ENCODE measurements around the gene BCOR.

Gene BCOR

DNA sequence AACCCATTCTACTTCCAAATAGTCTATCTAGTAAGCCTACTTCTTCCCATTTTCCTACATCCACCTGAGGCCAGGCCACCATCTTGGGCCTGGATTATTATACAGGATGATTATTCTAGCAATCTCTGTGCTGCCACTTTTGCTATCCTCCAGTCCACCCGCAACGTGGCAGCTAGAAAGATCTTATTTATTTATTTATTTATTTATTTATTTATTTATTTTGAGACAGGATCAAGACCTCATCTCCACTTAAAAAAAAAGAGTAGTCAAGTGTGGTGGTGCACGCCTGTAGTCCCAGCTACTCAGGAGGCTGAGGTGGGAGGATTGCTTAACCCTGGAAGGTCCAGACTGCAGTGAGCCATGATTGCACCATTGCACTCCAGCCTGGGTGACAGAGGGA lies 15.2 kb upstream of the BCOR start:
- Histone ChIP-seq H3K9ac (ENCODE audit: low read length) (no peak overlapping the region), H3K27ac (ENCODE audit: low read depth, low read length) (no peak overlapping the region), H3K36me3 (ENCODE audit: control insufficient read depth, insufficient read depth, low read length) (no peaks in the 10 kb centered on the region), H3K4me3 (ENCODE audit: low read depth, low read length) (no peak overlapping the region), H3K27me3 (ENCODE audit: control insufficient read depth, insufficient read depth, low read length) (peaks cover 11% of the 10 kb centered on the region), H3K9me3 (ENCODE audit: control insufficient read depth, insufficient read depth, low read depth, low read length) (no peaks in the 10 kb centered on the region; the same call in 1 of the 2 replicates), H3K4me1 (ENCODE audit: control insufficient read depth, insufficient read depth, low read length) (peaks cover 4% of the 10 kb centered on the region; the same call in 1 of the 2 replicates)

DNA sequence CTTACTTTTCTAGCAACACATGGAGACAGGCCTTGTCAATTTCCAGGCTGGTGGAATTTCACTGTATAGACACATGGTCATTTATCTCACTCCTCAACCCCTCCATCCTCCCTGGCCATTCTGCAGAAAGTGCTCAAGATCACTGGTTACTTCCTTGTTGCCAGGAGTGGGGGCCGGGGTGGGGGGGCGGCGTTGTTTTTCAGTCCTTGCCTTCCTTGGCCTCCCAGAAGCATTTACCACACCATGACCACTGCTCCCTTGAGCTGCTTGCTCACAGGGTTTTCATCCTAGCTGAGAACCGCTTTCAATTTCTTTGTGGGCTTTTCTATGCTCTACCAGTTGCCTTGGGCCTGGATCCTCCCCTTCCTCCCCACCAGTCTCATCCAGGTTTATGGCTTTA lies 14.1 kb upstream of the BCOR start:
- no peak overlapping the region for H3K9ac ChIP-seq (ENCODE audit: low read length)
- H3K9me3 ChIP-seq (ENCODE audit: control insufficient read depth, insufficient read depth, low read depth, low read length): no peaks in the 10 kb centered on the region; the same call in 1 of the 2 replicates
- peaks cover 16% of the 10 kb centered on the region for H3K27me3 ChIP-seq (ENCODE audit: control insufficient read depth, insufficient read depth, low read length)
- H3K4me1 ChIP-seq (ENCODE audit: control insufficient read depth, insufficient read depth, low read length): peaks cover 4% of the 10 kb centered on the region; the same call in 1 of the 2 replicates
- H3K27ac ChIP-seq (ENCODE audit: low read depth, low read length): no peak overlapping the region
- no peak overlapping the region for H3K4me3 ChIP-seq (ENCODE audit: low read depth, low read length)
- H3K36me3 ChIP-seq (ENCODE audit: control insufficient read depth, insufficient read depth, low read length): no peaks in the 10 kb centered on the region

DNA sequence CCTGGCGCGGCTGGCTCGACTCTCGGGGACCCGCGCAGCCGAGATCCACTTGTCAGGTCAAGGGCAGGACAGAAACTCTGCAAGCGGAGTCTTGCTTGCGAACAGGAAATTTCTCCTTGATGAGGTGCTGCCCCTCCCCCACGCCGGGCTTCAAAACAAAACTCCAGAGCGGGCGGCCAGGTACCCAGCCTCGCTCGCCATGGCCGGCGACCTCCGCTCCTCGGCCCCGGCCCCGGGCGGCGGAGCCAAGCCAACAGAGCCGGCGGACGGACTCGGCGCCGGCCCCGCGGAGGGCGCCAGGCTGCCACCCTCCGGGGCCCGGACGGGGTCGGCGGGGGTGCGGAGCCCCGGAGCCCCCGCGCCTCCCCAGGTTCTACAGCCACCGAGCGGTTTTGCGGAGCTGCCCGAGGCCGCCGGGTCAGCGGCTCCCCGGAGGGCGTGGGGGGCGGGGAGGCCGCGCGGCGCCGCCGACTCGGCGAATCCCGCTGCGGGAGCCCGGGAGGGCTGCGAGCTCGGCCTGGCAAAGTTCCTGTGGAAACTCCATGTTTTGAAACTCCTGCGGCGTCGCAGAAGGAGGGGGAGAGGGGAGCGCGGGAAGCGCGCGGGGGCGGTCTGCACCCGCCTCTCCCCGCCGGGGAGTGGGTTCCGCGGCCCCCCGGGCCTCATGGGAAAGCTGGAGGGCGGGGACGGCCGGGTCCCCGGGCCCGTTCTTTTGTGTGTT lies 11.7 kb upstream of the BCOR start:
- H3K9me3 ChIP-seq (ENCODE audit: control insufficient read depth, insufficient read depth, low read depth, low read length): no peaks in the 10 kb centered on the region; the same call in 1 of the 2 replicates
- H3K36me3 ChIP-seq (ENCODE audit: control insufficient read depth, insufficient read depth, low read length): no peaks in the 10 kb centered on the region
- H3K4me3 ChIP-seq (ENCODE audit: low read depth, low read length): peak overlapping the region; percentile 58
- H3K27ac ChIP-seq (ENCODE audit: low read depth, low read length): peak overlapping the region; percentile 74; the same call in 1 of the 2 replicates
- peak overlapping the region; percentile 94 for H3K9ac ChIP-seq (ENCODE audit: low read length)
- peaks cover 6% of the 10 kb centered on the region; the same call in 1 of the 2 replicates for H3K4me1 ChIP-seq (ENCODE audit: control insufficient read depth, insufficient read depth, low read length)
- peaks cover 29% of the 10 kb centered on the region for H3K27me3 ChIP-seq (ENCODE audit: control insufficient read depth, insufficient read depth, low read length)

DNA sequence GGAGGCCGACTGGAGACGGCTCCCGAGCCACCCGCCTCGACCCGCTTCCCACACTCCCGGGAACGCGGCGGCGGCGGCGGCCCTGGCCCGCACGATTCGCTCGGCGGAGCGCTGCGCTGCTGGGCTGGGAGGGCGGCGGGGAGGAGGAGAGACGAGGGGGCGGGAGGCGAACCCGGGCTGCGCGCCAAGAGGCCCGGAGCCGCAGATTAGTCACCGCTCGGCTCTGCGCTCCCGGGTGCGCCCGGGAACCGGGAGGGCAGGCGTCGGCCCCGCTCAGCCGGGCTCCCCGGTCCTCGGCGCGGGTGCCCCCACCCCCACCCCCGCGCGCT lies 11.2 kb upstream of the BCOR start:
- peaks cover 34% of the 10 kb centered on the region for H3K27me3 ChIP-seq (ENCODE audit: control insufficient read depth, insufficient read depth, low read length)
- H3K4me3 ChIP-seq (ENCODE audit: low read depth, low read length): peak overlapping the region; percentile 58
- H3K36me3 ChIP-seq (ENCODE audit: control insufficient read depth, insufficient read depth, low read length): no peaks in the 10 kb centered on the region
- peak overlapping the region; percentile 94 for H3K9ac ChIP-seq (ENCODE audit: low read length)
- H3K4me1 ChIP-seq (ENCODE audit: control insufficient read depth, insufficient read depth, low read length): peaks cover 9% of the 10 kb centered on the region; the same call in 1 of the 2 replicates
- peak overlapping the region; percentile 74; the same call in 1 of the 2 replicates for H3K27ac ChIP-seq (ENCODE audit: low read depth, low read length)
- no peaks in the 10 kb centered on the region; the same call in 1 of the 2 replicates for H3K9me3 ChIP-seq (ENCODE audit: control insufficient read depth, insufficient read depth, low read depth, low read length)

DNA sequence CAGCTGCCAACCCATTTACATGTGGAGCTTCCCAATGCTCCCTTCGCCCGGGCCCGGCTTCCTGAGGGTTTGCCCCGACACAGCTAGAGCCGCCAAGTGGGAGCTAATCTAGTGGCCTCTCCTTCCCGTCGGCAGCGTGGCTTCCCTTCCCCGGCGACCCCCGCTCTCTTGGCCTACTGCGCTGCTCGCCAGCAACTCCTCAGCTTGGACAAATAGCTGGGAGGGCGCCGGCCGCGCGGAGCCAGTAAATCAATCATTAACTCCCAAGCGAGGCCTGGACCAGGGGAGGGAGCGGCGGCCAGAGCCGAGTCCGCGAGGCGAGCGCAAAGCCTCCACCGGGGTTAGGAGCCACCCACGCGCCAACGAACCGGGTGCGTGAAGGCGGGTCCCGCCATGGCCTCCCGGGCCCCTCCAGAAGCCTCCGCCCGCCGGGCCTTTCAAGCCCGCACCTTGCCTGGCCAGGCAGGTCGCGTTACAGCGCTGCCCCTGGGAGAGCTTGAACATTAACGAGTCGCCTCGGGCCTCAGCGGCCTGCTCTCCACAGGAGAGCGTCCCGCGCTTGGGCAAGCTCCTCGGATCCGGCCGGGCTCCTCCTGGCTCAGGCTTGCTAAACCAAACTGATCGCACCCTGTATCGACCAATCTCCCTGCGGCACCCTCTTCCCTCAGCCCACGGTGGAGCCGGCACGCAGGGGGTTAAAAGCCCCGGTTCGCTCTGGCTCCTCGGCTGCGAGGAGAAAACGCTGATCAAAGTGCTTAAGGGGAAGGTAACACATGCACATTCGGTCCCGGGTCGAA lies 10.6 kb upstream of the BCOR start:
- peak overlapping the region; percentile 58 for H3K4me3 ChIP-seq (ENCODE audit: low read depth, low read length)
- no peaks in the 10 kb centered on the region; the same call in 1 of the 2 replicates for H3K9me3 ChIP-seq (ENCODE audit: control insufficient read depth, insufficient read depth, low read depth, low read length)
- H3K9ac ChIP-seq (ENCODE audit: low read length): peak overlapping the region; percentile 94
- H3K36me3 ChIP-seq (ENCODE audit: control insufficient read depth, insufficient read depth, low read length): no peaks in the 10 kb centered on the region
- peak overlapping the region; percentile 74; the same call in 1 of the 2 replicates for H3K27ac ChIP-seq (ENCODE audit: low read depth, low read length)
- H3K4me1 ChIP-seq (ENCODE audit: control insufficient read depth, insufficient read depth, low read length): peaks cover 14% of the 10 kb centered on the region; the same call in 1 of the 2 replicates
- peaks cover 40% of the 10 kb centered on the region for H3K27me3 ChIP-seq (ENCODE audit: control insufficient read depth, insufficient read depth, low read length)

DNA sequence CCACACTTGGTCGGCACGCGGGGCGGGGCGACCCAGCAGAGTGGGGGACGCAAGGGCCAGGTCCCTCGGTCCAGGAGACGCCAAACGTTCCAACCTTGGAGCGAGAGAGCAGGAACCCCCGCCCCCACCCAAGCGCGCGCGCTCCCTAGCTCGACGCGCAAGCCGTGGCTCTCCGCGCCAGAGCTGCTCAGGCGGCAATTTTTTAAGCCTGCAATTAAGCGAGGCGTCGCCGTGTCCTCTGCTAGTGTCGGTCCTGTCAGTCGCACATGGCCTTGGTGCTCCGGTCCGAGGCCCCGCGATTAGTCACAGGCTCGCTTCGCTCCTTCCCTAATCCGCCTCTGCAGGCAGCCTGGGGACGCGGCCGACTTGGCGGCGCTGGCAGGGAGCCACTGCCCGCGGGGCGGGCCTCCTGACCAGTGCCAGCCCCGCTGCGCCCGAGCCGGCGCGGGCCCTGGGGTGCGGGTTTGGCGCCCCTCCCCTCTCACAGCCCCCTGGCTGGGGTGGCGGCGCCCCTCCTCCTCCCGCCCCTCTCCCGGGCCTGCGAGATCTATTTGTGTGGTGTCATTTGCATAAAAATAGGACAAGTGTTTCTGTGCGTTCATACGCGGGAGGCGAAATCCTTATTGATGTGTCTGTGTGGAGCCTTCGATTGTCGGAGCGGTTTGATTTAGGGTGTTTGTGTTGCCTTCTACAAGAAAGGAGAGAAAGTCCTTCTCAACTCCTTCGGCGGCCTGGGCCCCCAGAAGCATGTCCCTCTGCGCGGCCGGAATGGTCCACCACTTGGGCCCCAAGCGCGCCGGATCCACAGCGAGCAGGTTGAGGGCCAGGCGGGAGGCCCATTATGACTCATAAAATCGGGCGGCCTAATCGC lies 9.8 kb upstream of the BCOR start:
- no peaks in the 10 kb centered on the region for H3K36me3 ChIP-seq (ENCODE audit: control insufficient read depth, insufficient read depth, low read length)
- no peak overlapping the region; the same call in 1 of the 2 replicates for H3K27ac ChIP-seq (ENCODE audit: low read depth, low read length)
- peaks cover 22% of the 10 kb centered on the region for H3K4me1 ChIP-seq (ENCODE audit: control insufficient read depth, insufficient read depth, low read length)
- no peaks in the 10 kb centered on the region; the same call in 1 of the 2 replicates for H3K9me3 ChIP-seq (ENCODE audit: control insufficient read depth, insufficient read depth, low read depth, low read length)
- peak overlapping the region; percentile 94 for H3K9ac ChIP-seq (ENCODE audit: low read length)
- peaks cover 48% of the 10 kb centered on the region for H3K27me3 ChIP-seq (ENCODE audit: control insufficient read depth, insufficient read depth, low read length)
- peak overlapping the region; percentile 58 for H3K4me3 ChIP-seq (ENCODE audit: low read depth, low read length)

DNA sequence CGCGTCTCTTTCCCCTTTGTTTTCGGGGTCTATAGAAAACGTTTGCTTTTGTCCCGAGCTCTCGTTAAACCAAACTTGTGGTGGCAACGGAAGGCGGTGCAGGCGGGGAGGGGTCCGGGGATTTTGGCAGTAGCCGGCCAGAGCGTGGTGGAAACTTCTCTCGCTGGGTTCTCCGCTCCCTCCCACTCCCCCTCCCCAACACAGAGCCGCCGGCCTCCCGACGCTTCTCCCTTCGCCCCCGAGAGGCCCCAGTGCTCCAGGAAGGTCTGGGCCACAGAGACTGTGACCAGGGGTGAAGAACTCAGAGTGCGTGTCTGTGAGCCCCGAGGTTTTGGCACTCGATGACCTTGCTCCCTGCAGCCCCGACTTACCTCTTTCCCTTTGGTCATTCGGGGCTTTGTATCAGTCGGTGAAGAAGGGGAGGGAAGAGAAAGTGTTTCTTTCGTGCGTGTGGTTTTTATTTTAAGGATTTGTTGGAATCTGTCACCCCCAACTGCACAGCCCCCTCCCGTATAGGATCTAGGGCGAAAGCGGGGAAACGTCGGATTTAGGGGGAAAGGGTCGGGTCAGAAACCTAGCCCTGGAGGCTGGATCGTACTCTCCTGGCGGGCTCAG lies 9.0 kb upstream of the BCOR start:
- H3K27ac ChIP-seq (ENCODE audit: low read depth, low read length): peak overlapping the region; percentile 47; the same call in 1 of the 2 replicates
- H3K4me1 ChIP-seq (ENCODE audit: control insufficient read depth, insufficient read depth, low read length): peaks cover 29% of the 10 kb centered on the region
- H3K36me3 ChIP-seq (ENCODE audit: control insufficient read depth, insufficient read depth, low read length): no peaks in the 10 kb centered on the region
- peak overlapping the region; percentile 58 for H3K4me3 ChIP-seq (ENCODE audit: low read depth, low read length)
- peak overlapping the region; percentile 94 for H3K9ac ChIP-seq (ENCODE audit: low read length)
- peaks cover 55% of the 10 kb centered on the region for H3K27me3 ChIP-seq (ENCODE audit: control insufficient read depth, insufficient read depth, low read length)
- no peaks in the 10 kb centered on the region; the same call in 1 of the 2 replicates for H3K9me3 ChIP-seq (ENCODE audit: control insufficient read depth, insufficient read depth, low read depth, low read length)

DNA sequence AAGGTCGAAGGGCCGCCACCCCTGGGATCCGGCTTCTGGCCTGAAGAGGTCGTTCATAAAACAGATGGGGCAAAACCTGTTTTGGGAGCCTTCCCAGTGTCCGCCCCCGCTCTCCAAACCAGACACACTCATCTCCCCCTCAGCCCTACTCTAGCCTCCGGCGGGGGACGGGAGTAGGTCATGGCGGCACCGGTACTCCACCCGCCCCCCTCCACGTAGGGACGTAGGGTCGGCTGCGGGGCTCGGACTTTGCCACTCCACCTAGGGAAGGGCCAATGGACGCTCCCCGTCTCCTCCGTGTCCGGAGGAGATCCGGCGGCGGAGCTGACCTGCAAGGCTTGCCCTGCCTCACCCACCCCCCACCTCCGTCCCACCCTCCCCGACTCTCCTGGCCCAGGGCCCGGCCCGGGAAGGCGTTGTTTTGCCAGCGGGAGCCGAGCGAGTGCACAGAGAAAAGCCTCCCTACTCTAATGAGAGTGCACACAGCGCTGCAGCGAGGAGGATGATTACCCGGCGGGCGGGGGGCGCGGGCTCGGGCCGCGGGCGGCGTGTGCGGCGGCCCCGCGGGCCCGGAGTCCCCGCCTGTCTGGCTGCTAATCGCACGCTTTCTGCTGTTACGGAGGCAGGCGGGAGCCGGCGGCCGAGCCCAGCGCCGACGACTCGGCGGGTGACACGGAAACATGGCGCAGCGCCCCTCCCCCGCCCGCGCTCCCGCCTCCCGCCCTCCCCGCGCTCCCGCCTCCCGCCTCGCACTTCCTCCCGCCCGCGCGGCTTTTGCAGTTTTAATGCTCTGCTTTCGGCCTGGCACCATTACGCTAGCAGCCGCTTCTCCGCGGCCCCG lies 8.3 kb upstream of the BCOR start:
- Histone ChIP-seq H3K9ac (ENCODE audit: low read length) (peak overlapping the region; percentile 94), H3K4me1 (ENCODE audit: control insufficient read depth, insufficient read depth, low read length) (peaks cover 37% of the 10 kb centered on the region), H3K36me3 (ENCODE audit: control insufficient read depth, insufficient read depth, low read length) (no peaks in the 10 kb centered on the region), H3K27me3 (ENCODE audit: control insufficient read depth, insufficient read depth, low read length) (peaks cover 55% of the 10 kb centered on the region), H3K27ac (ENCODE audit: low read depth, low read length) (peak overlapping the region; percentile 47; the same call in 1 of the 2 replicates), H3K9me3 (ENCODE audit: control insufficient read depth, insufficient read depth, low read depth, low read length) (no peaks in the 10 kb centered on the region; the same call in 1 of the 2 replicates), H3K4me3 (ENCODE audit: low read depth, low read length) (peak overlapping the region; percentile 58)

DNA sequence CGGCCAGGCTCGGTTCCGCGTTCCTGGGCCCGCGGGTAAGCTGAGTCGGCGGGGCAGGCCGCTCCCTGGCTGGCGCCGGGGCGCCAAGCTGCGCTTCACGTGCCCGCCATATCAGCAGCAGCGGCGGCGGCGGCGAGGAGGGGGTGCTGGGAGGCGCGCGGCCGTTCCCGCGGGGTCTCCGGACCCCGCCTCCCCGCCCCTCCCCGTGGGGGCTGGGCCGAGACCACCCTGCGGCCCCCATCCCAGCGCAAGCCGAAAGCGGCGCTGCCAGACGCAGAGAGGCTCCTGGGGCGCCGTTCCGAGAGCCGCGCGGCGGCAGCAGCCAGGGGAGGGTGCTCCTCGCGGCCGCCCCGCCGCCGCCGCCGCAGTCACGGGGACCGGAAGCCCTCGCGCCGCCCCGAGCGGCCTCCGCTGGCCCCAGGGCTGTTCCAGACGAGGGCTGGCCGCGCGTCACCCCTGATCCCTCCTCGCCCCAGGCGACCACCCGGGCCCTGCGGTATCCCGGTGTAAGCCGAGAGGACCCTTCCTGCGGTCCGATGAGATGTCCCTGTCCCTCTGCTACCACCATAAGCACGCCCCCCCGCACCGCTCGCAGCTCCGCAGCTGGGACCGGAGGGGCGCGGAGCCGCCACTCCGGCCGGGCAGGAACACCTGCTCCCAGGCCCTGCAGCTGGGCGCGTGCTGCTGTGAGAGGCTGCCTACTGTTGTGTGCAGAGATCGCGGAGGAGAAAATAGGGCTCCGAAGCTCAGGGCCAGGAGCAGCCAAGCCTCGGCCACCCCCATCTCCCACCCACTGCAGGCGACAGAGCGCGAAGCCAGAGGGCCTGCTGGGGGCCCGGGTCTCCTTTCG lies 7.5 kb upstream of the BCOR start:
- Histone ChIP-seq H3K9ac (ENCODE audit: low read length) (peak overlapping the region; percentile 85), H3K9me3 (ENCODE audit: control insufficient read depth, insufficient read depth, low read depth, low read length) (no peaks in the 10 kb centered on the region), H3K4me3 (ENCODE audit: low read depth, low read length) (peak overlapping the region; percentile 58), H3K4me1 (ENCODE audit: control insufficient read depth, insufficient read depth, low read length) (peaks cover 42% of the 10 kb centered on the region), H3K27me3 (ENCODE audit: control insufficient read depth, insufficient read depth, low read length) (peaks cover 59% of the 10 kb centered on the region), H3K27ac (ENCODE audit: low read depth, low read length) (peak overlapping the region; percentile 35; the same call in 1 of the 2 replicates), H3K36me3 (ENCODE audit: control insufficient read depth, insufficient read depth, low read length) (no peaks in the 10 kb centered on the region)
